HG03159 (cell line): ENCODE data around the gene CORO2A.

Source experiments
- ATAC-seq: cut with Tn5 transposase; IDR thresholded peaks from one replicate; pipeline ENCODE4 v1.9.1; 2021; ENCODE audit warnings: mild to moderate bottlenecking, moderate library complexity; ENCODE audit not compliant: unreplicated experiment

Gene CORO2A

GRCh38 chr9:98173181-98173580 lies 19.3 kb downstream of the CORO2A start:
- no peak for ATAC-seq

DNA sequence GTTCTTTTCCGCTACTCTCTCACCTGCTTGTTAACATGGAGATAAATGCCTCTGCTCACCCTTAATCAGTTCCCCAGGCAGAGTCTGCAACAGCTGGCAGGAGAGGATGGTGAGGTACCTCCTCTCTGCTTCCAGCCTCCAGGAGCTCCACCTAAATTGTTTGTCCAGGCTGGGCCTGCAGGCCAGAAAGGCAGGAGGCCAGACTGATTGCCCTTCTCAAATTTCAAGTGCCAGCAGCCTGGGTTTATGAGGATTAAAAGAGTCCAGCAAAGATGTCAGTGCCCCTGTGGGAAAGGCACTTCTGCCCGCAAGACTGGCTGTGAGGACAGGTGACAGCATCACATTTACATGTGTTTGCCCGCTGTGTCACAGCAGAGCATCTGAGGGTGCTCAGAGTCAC lies 19.8 kb downstream of the CORO2A start:
- ATAC-seq: no peak

DNA sequence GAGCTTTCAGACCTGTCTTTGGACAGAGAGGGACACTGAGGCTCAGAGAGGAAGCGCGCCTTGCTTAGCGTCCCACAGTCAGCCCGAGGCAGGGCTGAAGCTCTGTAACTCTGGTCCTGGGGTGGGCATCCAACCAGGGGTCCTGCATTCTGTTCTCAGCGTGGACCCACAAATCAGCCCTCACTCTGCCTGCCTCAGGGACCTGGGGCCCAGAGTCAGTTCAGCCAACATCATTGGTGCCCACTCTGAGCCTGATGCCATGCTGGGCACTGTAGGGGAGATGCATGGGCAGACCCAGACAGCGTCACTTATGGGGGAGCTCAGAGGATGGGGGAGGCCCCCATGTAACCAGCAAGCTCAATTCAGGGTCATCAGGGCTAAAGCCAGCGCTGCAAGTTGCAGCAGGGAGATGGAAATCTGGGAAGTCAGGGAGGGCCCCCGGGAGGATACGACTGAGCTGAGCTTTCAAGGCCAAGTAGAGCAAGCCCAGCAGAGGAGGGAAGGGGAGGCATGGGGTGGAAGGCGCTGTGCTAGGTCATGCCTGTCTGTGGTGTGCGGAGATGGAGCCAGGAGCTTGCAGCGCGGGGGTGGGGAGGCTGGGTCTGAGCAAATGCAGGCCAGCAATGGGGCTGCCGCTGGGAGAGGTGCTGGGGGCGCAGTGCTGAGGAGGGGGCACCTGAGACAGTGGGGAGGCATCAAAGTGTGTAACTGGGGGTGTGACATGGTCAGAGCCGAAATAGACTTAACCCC lies 21.1 kb downstream of the CORO2A start:
- no peak for ATAC-seq

- ATAC-seq: peak; percentile 91
Observed at GRCh38 chr9:98168941-98169488, 23.4 kb downstream of the CORO2A start.

DNA sequence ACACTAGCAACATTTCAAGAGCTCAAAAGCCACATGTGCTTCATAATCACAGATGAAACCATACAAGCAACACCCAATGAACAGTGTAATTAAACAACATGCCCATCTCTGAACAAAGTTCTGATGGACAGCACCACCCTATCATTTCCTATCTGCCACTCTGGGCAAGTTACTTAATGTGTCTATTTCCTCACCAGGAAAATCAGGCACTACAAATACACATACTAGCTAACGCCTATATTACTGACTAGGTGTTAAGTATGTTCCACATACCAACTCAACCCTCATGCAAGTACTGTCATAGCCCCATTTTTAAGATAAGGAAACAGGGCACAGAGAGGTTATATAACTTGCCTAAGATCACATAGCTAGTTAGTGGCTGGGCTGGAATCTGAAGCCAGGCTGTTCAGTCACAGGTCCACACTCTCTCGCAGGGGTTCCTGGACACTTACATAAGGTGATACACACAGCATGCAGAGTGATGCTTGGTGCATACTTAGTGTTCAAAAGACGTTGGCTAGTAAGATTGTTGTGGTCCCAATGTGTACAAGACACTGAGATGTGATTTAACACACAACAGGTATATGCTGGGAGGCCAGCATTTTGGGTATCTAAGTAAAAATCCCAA lies 24.2 kb downstream of the CORO2A start:
- no peak for ATAC-seq

DNA sequence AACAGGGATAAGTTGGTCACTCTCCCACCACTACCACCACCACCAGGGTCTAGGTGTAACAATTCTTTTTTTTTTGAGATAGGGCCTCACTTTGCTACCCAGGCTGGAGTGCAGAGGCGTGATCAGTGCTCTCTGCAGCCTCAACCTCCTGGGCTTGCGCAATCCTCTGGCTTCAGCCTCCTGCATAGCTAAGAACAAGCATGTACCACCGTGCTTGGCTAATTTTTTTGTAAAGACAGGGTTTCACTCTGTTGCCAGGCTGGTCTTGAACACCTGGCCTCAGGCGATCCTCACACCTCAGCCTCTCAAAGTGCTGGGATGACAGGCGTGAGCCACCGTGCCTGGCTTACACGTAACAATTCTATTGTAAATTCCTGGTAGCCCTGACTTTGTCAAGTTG lies 27.5 kb downstream of the CORO2A start:
- ATAC-seq: no peak

- ATAC-seq: no peak
Observed at GRCh38 chr9:98162613-98163012, 29.8 kb downstream of the CORO2A start.

DNA sequence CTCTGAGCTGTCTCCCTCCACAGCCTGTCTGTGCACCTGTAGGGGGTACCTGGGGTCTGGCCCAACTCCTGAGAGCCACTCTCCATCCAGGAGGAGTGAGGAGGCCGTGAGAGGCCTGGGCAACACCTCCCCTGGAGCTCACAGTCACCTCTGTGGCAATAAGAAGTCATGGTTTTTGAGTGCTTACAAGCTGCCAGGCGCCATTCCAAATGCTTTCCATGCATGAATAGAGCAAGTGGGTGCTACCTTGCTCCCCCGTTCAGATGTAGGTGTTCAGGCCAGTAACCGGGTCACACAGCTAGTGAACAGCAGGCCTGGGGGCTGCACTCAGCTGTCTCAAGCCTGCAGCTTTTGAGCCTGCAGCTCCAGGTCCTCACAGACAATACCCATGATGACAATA lies 30.6 kb downstream of the CORO2A start:
- ATAC-seq: no peak

DNA sequence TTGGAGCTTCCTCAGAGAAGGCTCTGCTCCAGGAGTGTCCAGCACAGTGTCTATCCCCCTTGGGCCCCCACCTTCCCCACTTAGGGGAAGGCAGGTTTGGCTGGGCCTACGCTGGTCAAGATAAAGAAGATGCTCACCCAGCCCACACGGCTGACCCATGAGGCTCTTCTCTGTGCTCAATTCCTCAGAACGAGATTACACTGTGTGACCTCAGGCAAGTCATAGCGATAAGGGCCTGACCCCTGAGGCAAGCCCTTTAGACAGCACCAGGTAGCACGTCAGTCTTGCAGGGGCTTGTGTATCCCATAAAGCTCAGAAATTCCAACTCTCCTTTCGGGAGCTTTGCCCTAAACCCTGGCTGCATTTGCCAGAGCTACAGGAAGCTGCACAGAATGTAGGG lies 32.6 kb downstream of the CORO2A start:
- ATAC-seq: no peak

DNA sequence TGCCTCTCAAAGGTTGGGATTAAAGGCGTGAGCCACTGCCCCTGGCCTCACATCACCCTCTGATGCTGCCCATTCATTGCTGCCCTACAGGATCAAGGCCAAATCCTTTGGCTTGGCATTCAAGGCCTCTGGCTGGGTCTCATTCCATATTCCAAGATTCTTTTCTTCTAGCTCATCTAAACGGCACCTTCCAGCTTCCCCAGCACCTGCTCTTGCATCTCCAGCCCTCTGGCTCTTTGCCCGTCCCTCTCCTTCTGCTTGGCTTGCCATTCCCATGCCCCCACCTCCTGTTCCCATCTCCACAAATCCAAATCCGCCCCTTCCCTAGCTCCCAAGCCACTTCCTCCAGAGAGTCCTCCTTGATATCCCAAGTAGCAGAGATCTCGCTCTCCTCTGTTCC lies 33.1 kb downstream of the CORO2A start:
- no peak for ATAC-seq

GRCh38 chr9:98158071-98158831 lies 34.2 kb downstream of the CORO2A start:
- no peak for ATAC-seq

DNA sequence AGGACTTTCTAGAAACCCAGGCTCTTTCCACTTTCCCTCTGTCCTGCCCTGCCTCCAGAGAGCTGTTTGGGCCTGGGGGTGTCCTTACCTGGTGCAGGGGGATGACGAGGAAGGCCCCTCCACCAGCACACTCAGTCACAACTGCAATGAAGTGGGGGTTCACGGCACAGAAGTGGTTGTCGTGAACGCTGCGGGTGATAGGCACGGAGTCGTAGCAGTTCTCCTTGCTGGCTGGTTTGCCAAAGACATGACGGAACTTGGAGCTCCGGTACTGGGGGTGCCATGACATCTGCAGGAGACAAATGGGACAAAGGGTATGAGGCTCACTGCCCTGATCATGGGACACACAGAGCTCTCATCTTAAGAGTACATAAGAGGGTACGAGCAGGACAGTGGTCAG lies 35.1 kb downstream of the CORO2A start:
- ATAC-seq: no peak

DNA sequence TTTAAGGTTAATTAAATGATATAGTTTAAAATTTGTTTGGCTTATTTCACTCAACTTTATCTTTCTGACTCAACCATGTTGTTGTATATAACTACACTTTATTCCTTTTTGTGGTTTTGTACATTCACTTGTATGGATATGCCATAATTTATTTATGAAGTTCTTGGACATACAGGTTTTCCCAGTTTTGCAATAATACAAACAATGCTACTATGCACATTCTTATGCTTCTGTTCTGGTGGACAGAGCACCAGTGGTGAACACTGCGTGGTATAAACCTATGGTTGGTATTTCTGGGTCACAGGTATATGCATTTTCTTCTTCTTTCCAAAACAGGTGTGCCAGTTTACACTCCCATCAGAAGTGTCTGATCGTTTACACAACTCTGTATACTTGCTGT lies 37.8 kb downstream of the CORO2A start:
- no peak for ATAC-seq

GRCh38 chr9:98152526-98152925 lies 39.9 kb downstream of the CORO2A start:
- no peak for ATAC-seq

- no peak for ATAC-seq
Observed at GRCh38 chr9:98150721-98151120, 41.7 kb downstream of the CORO2A start.

GRCh38 chr9:98150164-98150563 lies 42.3 kb downstream of the CORO2A start:
- no peak for ATAC-seq

DNA sequence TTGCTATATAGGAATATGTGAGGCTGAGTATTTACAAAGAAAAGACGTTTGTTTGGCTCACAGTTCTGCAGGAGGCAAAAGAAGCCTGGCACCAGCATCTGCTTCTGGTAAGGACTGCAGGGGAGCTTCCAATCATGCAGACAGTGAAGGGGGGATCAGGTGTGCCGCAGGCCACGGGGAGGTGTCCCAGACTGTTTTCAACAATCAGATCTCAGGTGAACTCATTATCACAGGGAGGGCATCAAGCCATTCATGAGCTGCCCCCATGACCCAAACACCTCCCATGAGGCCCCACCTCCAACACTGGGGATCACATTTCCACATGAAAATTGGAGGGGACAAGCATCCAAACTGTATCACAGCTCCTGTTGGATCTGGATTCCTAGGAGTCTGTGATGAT lies 43.0 kb downstream of the CORO2A start:
- ATAC-seq: no peak

DNA sequence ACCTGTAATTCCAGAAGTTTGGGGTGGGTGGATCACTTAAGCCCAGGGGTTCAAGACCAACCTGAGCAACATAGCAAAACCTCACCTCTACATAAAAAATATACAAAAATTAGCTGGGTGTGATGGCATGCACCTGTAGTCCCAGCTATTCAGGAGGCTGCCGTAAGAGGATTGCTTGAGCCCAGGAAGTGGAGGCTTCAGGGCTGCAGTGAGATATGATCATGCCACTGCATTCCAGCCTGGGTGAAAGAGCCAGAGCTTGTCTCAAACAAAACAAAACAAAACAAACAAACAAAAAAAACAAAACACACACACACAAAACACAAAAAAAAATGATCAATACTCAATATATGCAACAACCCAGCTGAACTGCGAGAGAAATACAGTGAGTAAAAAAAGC lies 44.0 kb downstream of the CORO2A start:
- ATAC-seq: no peak

DNA sequence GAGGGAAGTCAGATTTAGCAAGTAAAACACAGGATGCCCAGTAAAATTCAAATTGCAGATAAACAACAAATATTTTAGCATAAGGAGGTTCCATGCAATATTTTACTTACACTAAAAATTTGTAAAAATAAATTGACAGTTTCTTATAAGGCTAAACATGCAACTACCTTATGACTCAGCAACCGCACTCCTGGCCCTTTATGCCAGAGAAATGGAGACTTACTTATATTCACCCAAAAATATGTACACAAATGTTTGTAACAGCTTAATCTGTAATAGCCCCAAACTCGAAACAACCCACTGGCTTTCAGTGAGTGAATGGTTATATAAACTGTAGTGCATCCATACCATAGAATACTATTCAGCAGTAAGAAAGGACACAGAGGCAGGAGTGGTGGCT lies 44.9 kb downstream of the CORO2A start:
- ATAC-seq: no peak

DNA sequence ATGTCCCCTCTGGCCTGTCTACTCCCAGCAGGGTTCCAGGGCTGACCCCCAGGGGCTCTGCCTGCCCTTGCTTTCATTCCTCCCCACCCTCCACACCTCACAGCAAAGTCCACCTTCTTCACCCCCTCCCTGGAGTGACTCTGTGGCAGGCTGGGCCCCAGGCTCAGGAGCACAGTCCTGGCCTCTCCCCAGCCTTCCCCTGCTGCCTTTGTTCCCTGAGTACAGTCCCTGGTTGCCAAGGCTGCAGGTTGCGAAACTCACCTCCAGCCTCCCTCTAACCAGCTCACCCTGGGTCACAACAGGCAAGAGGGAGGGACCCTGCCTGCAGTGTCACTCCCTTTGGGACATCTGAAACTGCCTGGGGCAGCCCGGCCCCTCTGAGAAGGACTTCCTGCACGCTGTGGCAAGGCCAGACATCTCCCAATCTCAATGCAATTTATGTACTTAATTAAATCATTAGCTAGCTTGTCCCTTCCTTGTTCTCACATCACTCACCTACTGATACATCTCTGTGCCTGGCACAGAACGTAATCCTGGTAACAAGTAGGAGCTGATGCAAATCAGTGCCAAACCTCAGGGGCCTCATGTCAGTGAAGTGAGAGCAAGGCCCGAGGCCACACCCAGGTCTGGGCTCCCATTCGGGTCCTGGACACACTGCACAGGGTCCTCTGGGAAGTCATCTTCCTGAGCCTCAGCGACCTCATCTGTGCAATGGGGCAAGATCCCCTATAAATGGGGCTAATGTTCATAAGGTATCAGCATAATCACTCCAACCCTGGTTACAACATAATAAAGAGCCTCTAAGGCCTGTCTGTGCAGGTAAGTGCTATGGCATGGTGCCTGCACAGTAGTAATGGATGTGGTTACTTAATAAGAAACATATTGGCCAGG lies 46.1 kb downstream of the CORO2A start:
- ATAC-seq: no peak

DNA sequence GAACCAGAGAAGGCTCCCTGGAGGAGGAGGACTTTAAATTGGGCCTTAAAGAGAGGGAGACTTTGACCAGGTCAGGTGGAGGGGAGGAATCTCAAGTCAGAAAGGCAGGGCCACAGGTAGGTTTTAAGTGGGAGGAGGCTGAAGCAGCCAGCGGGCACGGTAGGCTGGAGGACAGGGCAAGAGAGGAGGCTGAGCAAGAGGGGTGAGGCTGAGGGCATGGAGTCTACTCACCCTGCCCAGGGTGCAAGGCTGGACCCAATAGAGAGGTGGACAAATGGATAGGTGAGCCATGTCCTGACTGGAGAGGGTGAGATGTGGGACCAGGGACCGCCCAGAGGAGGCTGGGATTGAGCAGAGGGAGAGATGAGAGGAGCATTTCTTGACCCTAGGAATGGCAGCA lies 47.8 kb downstream of the CORO2A start:
- ATAC-seq: no peak
